ENCODE results near the gene FIG4.
"Not testable (repeated sequence)": the region's sequence is repeated elsewhere in the genome, so short reads cannot be mapped to it uniquely, and the experiment has no call there.

FIG4 gene

GRCh38 chr6:109867970-109868358 is 176.9 kb downstream of the FIG4 start:
- no peaks in the 10 kb centered on the region for H3K27me3 ChIP-seq (ENCODE audit: low read depth)
- no peak overlapping the region for H3K4me3 ChIP-seq
- H3K9me3 ChIP-seq, result no peaks in the 10 kb centered on the region
- no peak for DNase-seq (ENCODE audit: low spot score in 2 of 2)
- no peaks in the 10 kb centered on the region for H3K36me3 ChIP-seq (replicated peaks)
- no peaks in the 10 kb centered on the region for H3K4me1 ChIP-seq
- in situ Hi-C loops (cut with MboI; ENCODE audit: low sequenced_read_pairs), result no loop called here

DNA sequence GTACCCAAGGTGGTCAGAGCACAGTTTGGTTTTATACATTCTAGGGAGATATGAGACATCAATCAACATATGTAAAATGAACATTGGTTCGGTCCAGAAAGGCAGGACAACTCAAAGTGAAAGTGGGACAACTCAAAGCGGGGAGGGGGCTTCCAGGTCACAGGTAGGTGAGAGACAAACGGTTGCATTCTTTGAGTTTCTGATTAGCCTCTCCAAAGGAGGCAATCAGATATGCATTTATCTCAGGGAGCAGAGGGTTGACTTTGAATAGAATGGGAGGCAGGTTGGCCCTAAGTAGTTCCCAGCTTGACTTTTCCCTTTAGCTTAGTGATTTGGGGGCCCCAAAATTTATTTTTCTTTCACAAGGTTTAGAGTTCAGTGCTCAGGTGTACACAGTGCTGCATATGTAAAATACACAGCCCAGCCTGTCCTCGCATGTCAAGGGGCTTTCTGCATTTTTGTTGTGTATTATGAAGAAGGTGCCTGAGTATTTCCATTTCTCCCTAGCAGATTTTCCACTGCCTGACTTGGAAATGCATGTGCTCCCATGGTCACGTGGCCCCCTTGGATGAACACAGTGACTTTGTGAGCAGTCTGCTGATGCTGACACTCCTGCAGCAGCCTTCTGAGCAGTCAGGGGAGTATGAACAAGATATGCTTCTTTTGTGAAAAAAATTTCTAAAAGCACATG is 178.4 kb downstream of the FIG4 start:
- H3K27me3 ChIP-seq (ENCODE audit: low read depth); H3K4me1 ChIP-seq; H3K9me3 ChIP-seq; H3K36me3 ChIP-seq (replicated peaks); H3K4me3 ChIP-seq; DNase-seq (ENCODE audit: low spot score in 2 of 2); in situ Hi-C loops (cut with MboI; ENCODE audit: low sequenced_read_pairs): not testable (repeated sequence)

DNA sequence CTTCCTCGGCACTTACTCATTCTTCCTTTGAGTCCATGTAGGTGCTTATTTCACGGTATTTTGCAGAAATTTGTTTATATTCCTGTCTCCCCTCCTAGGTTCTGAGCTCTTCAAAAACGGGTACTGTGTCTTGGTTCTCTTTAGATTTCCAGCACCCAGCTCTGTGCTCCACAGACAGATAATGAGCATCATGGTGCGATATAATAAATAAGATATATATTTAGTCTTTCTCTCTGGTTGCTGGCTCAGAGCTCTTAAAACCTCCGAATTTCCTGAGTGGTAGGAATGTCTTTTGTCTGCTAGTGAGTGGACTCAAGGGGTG is 179.0 kb downstream of the FIG4 start:
- Histone ChIP-seq H3K4me3 (no peak overlapping the region), H3K36me3 (replicated peaks) (no peaks in the 10 kb centered on the region), H3K27me3 (ENCODE audit: low read depth) (no peaks in the 10 kb centered on the region), H3K4me1 (no peaks in the 10 kb centered on the region), H3K9me3 (no peaks in the 10 kb centered on the region)
- in situ Hi-C loops (cut with MboI; ENCODE audit: low sequenced_read_pairs), result no loop called here
- DNase-seq (ENCODE audit: low spot score in 2 of 2), result no peak

GRCh38 chr6:109872549-109872948 is 181.5 kb downstream of the FIG4 start:
- DNase-seq (ENCODE audit: low spot score in 2 of 2), result no peak
- no peaks in the 10 kb centered on the region for H3K9me3 ChIP-seq
- no peaks in the 10 kb centered on the region for H3K4me1 ChIP-seq
- no peak overlapping the region for H3K4me3 ChIP-seq
- no peaks in the 10 kb centered on the region for H3K36me3 ChIP-seq (replicated peaks)
- in situ Hi-C loops (cut with MboI; ENCODE audit: low sequenced_read_pairs), result no loop called here
- H3K27me3 ChIP-seq (ENCODE audit: low read depth), result no peaks in the 10 kb centered on the region

- DNase-seq (ENCODE audit: low spot score in 2 of 2), result no peak
- Histone ChIP-seq H3K4me3 (no peak overlapping the region), H3K36me3 (replicated peaks) (no peaks in the 10 kb centered on the region), H3K9me3 (no peaks in the 10 kb centered on the region), H3K27me3 (ENCODE audit: low read depth) (no peaks in the 10 kb centered on the region; the same call in 1 of the 2 replicates), H3K4me1 (no peaks in the 10 kb centered on the region)
- in situ Hi-C loops (cut with MboI; ENCODE audit: low sequenced_read_pairs), result no loop called here
Observed at GRCh38 chr6:109872968-109873545, 182.0 kb downstream of the FIG4 start.

- Histone ChIP-seq H3K4me3 (no peak overlapping the region), H3K4me1 (no peaks in the 10 kb centered on the region), H3K36me3 (replicated peaks) (no peaks in the 10 kb centered on the region), H3K27me3 (ENCODE audit: low read depth) (no peaks in the 10 kb centered on the region; the same call in 1 of the 2 replicates), H3K9me3 (no peaks in the 10 kb centered on the region)
- in situ Hi-C loops (cut with MboI; ENCODE audit: low sequenced_read_pairs), result no loop called here
- DNase-seq (ENCODE audit: low spot score in 2 of 2), result no peak
Observed at GRCh38 chr6:109874086-109874485, 183.0 kb downstream of the FIG4 start.

GRCh38 chr6:109874621-109875020 is 183.5 kb downstream of the FIG4 start:
- in situ Hi-C loops (cut with MboI; ENCODE audit: low sequenced_read_pairs), result no loop called here
- H3K36me3 ChIP-seq (replicated peaks), result no peaks in the 10 kb centered on the region
- no peaks in the 10 kb centered on the region for H3K4me1 ChIP-seq
- no peak for DNase-seq (ENCODE audit: low spot score in 2 of 2)
- H3K27me3 ChIP-seq (ENCODE audit: low read depth), result no peaks in the 10 kb centered on the region; the same call in 1 of the 2 replicates
- H3K9me3 ChIP-seq, result no peaks in the 10 kb centered on the region
- H3K4me3 ChIP-seq, result no peak overlapping the region
